22Rv1 (cell line): ENCODE measurements around the gene AMER1.
"Not testable (repeated sequence)": the region's sequence is repeated elsewhere in the genome, so short reads cannot be mapped to it uniquely, and the experiment has no call there.

Experiments used
- H3K27ac ChIP-seq: fragments of 450-650 bp; 2 replicates; pipeline ENCODE4 v1.5.1; 2017
- ZFX ChIP-seq: fragments of 450-650 bp; IDR thresholded peaks from 2 replicates; pipeline ENCODE4 v1.6.1; 2017; ENCODE audit warnings: antibody characterized with exemption, borderline replicate concordance
- TF ChIP-seq, protein P1 (sequence below): fragments of 450-650 bp; IDR thresholded peaks from 2 replicates; pipeline ENCODE4 v1.5.1; 2017; ENCODE audit warnings: mild to moderate bottlenecking

Gene AMER1

GRCh38 chrX:64205441-64205734, at the start of gene AMER1:
Gene AMER1 (minus strand): TSS chrX:64205708. CDS start chrX:64193286, 12,422 bp downstream.
- peak within 1 kb of the TSS; percentile 78 for H3K27ac ChIP-seq
- TF ChIP-seq, protein P1, sequence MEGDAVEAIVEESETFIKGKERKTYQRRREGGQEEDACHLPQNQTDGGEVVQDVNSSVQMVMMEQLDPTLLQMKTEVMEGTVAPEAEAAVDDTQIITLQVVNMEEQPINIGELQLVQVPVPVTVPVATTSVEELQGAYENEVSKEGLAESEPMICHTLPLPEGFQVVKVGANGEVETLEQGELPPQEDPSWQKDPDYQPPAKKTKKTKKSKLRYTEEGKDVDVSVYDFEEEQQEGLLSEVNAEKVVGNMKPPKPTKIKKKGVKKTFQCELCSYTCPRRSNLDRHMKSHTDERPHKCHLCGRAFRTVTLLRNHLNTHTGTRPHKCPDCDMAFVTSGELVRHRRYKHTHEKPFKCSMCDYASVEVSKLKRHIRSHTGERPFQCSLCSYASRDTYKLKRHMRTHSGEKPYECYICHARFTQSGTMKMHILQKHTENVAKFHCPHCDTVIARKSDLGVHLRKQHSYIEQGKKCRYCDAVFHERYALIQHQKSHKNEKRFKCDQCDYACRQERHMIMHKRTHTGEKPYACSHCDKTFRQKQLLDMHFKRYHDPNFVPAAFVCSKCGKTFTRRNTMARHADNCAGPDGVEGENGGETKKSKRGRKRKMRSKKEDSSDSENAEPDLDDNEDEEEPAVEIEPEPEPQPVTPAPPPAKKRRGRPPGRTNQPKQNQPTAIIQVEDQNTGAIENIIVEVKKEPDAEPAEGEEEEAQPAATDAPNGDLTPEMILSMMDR, result no peak
- no peak for TF ChIP-seq ZFX

GRCh38 chrX:64230123-64230970, 24.8 kb upstream of the AMER1 start, which contains the start of gene ASB12:
Gene ASB12 (minus strand): TSS chrX:64230607. CDS start chrX:64225650, 4,957 bp downstream.
- H3K27ac ChIP-seq, result no peak within 1 kb of the TSS
- no peak for TF ChIP-seq ZFX
- TF ChIP-seq, protein P1, result peak; percentile 9; the same call in 1 of the 2 replicates

GRCh38 chrX:64229154-64229553, 23.6 kb upstream of the AMER1 start:
- no peak overlapping the region for H3K27ac ChIP-seq
- TF ChIP-seq ZFX, result no peak
- TF ChIP-seq, protein P1, result no peak

GRCh38 chrX:64218023-64218422, 12.5 kb upstream of the AMER1 start:
- TF ChIP-seq, protein P1, result no peak
- TF ChIP-seq ZFX, result no peak
- no peak overlapping the region for H3K27ac ChIP-seq

- TF ChIP-seq, protein P1, result peak; percentile 4; the same call in 1 of the 2 replicates
- H3K27ac ChIP-seq, result not testable (repeated sequence)
These were observed 8.5 kb upstream of the AMER1 start for GRCh38 chrX:64213989-64214388.

GRCh38 chrX:64206556-64207162, 1.2 kb upstream of the AMER1 start:
- H3K27ac ChIP-seq, result peak overlapping the region; percentile 78
- no peak for TF ChIP-seq ZFX
- TF ChIP-seq, protein P1, result no peak
